Fibroblast of villous mesenchyme (primary cell): Measurements from ENCODE around the gene NKAIN2. TPM values are rescaled to one million over a fixed set of nuclear protein-coding genes. Genes with fewer than 3 reads are reported as not detected.

Source experiments
- DNase-seq: peaks from one replicate; pipeline ENCODE4 v3.0.0-alpha.2; 2010; ENCODE audit warnings: low read depth
- H3K4me3 ChIP-seq: 2 replicates; pipeline ENCODE4 v1.5.1; 2011; ENCODE audit warnings: low read depth, mild to moderate bottlenecking, low read length
- total RNA-seq: library from RNA; depleted of rRNA; stranded (reverse); fragments of >200 nt; gene quantifications from 2 replicates; pipeline ENCODE4 v1.2.3, GENCODE V29; 2012
- TF ChIP-seq, protein P1 (sequence below): IDR thresholded peaks from 2 replicates; pipeline ENCODE4 v1.5.1; 2012; ENCODE audit warnings: low read depth, mild to moderate bottlenecking, low read length; ENCODE audit not compliant: insufficient read depth

Gene NKAIN2
- total RNA-seq, 1 donor, result not detected

DNA sequence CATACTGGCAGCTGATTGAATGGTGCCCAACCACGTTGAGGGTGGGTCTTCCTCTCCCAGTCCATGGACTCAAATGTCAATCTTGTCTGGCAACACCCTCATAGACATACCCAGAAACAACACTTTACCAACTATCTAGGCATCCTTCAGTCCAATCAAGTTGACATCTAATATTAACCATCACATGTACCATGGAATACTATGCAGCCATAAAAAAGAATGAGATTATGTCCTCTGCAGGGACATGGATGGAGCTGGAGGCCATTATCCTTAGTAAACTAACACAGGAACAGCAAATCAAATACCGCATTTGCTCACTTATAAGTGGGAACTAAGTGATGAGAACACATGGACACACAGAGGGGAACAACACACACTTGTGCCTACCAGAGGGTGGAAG, 951.7 kb downstream of the NKAIN2 start:
- H3K4me3 ChIP-seq, result no peak overlapping the region
- TF ChIP-seq, protein P1, sequence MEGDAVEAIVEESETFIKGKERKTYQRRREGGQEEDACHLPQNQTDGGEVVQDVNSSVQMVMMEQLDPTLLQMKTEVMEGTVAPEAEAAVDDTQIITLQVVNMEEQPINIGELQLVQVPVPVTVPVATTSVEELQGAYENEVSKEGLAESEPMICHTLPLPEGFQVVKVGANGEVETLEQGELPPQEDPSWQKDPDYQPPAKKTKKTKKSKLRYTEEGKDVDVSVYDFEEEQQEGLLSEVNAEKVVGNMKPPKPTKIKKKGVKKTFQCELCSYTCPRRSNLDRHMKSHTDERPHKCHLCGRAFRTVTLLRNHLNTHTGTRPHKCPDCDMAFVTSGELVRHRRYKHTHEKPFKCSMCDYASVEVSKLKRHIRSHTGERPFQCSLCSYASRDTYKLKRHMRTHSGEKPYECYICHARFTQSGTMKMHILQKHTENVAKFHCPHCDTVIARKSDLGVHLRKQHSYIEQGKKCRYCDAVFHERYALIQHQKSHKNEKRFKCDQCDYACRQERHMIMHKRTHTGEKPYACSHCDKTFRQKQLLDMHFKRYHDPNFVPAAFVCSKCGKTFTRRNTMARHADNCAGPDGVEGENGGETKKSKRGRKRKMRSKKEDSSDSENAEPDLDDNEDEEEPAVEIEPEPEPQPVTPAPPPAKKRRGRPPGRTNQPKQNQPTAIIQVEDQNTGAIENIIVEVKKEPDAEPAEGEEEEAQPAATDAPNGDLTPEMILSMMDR, result no peak
- no peak for DNase-seq

DNA sequence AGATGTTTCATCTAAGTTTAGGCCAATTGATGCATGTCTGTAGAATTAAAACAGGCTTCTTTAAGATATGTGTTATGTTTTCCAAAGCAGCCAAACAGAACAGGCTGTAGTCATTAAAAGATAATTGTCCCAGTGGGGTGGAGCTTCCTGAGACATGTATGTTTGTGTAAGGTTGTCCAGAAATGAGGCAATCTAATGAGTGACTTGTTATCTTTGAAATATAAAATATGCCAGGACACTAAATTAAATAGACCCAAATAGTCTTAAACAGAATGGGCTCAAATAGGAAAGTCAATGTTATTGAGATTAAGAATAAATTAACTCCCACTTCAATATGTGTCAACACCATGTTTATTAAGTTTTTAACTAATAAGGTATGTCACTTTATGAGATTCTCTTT, 953.9 kb downstream of the NKAIN2 start:
- H3K4me3 ChIP-seq, result no peak overlapping the region
- DNase-seq, result no peak
- TF ChIP-seq, protein P1, result no peak

DNA sequence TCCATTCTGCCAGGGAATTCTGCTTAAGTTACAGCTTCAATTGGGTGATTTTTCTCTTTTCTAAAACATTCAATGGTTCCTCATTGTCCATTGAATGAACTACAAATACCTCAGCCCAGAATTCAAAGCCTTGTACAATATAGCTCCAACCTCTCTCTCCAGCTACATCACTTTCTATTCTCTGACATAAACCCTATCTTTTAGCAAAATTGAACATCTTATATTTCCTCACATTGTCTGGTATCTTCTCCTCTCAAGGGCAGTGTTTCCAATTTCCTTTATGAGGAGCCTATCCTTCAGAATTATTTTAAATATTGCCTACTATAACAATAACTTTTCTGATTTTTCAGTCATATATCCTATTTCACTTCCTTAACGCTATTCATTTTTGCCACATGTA, 955.0 kb downstream of the NKAIN2 start:
- no peak overlapping the region for H3K4me3 ChIP-seq
- DNase-seq, result no peak
- TF ChIP-seq, protein P1, result no peak

DNA sequence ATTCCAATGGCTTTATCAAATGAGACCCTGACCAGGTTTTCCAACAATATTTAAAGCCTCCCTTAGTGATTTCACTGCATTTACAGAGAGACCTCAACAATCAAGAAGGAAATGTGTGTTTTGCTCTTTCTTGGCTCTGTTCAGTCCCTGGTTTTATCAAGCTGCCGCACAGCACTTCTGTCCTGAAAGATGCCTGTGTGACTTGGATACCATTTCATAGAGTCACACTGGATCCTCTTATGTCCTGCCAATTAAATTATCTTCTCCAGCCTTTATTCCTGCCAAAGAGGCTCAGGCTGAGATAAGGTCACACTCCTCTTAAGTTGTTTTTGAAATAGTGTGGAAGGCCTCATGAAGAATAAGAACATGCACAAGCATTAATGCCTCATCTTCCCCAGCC, 961.6 kb downstream of the NKAIN2 start:
- no peak overlapping the region for H3K4me3 ChIP-seq
- DNase-seq, result no peak
- TF ChIP-seq, protein P1, result no peak

DNA sequence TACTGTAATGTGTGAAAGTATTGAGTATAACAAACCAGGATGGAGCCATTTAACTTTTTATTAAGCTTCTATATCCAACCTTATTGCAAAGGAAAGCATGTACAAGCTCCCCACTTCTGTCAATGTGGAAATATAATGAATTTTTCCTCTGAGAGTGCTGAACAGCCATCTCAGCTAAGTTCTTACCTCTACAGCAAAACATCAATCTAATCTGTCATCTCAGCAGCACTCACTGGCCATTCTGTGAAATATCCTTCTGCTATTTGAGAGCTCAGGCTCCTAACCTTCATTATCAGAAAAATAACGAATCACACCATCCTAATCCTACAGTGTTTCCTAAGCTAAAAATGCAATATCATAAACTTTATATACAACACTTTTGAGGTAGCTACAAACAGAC, 964.6 kb downstream of the NKAIN2 start:
- no peak overlapping the region for H3K4me3 ChIP-seq
- TF ChIP-seq, protein P1, result no peak
- DNase-seq, result no peak

DNA sequence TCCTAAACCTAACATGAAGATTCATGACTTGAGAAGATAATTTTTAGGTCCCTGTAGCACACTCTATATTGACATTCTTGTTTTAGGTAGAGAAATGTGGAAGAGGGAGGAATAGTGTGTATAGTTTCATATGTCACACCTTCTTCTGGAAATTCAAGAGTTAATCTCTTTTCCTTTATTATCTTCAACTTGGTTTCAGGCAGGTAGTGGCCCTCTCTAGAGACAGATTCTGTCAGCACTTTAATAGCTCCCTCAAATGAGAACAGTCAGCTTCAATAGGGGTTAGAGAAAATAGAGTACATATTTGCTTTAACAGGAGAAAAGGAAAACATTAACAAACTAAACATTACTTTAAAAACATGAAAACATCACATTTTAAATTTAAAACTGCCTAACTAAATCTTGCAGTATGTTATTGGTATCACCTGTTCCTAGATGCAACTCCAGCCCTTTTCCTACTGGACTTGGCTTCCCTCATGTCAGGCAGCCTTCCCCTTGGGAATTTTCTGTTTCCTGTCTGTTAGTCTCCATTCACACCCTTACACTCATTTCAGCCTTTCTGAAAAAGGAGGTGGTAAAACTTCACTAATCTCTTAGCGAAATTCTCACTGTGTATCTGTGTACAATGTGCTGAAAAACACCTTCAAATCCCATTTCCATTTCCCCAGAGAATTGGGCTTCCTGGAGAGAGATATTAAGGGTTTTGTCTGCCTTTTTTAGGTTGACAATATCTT, 966.3 kb downstream of the NKAIN2 start:
- H3K4me3 ChIP-seq, result no peak overlapping the region
- TF ChIP-seq, protein P1, result no peak
- no peak for DNase-seq

DNA sequence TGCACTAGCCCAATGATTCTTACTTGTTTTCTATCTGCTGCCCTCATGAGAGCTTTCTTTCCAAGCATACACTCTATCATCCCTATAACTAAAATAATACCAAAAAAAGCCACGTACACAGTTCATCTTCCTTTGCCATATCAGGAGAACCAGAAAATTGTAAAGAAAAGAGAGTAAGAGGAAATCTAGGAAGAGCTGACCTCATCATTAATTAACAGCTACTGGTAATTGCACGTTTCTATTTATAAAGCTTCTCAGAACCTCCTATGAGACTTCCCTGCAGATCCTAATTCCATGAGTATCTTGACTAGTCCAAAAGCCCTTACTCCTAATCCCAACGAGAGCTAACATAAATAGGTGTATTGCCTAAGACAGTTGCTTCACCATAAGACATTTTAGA, 967.1 kb downstream of the NKAIN2 start:
- TF ChIP-seq, protein P1, result no peak
- no peak for DNase-seq
- no peak overlapping the region for H3K4me3 ChIP-seq
